Stimulated activated CD8-positive, alpha-beta memory T cell treated with anti-CD3 and anti-CD28 coated beads, Interleukin-4, amount 100 ng/mL, for 48 hours (primary cell): ENCODE measurements around the gene CNIH3.
"Not testable (repeated sequence)": the region's sequence is repeated elsewhere in the genome, so short reads cannot be mapped to it uniquely, and the experiment has no call there.

Experiments used
- DNase-seq: peaks from one replicate; pipeline ENCODE4 v3.0.0-alpha.2; 2020

Gene CNIH3

GRCh38 chr1:224615861-224616755, at the start of gene CNIH3:
CNIH3 (plus strand) TSS chr1:224616317; CDS start chr1:224617175, 858 bp downstream.
- DNase-seq, result peak; percentile 55

GRCh38 chr1:224566492-224566891, 49.6 kb upstream of the CNIH3 start:
- not testable (repeated sequence) for DNase-seq

DNA sequence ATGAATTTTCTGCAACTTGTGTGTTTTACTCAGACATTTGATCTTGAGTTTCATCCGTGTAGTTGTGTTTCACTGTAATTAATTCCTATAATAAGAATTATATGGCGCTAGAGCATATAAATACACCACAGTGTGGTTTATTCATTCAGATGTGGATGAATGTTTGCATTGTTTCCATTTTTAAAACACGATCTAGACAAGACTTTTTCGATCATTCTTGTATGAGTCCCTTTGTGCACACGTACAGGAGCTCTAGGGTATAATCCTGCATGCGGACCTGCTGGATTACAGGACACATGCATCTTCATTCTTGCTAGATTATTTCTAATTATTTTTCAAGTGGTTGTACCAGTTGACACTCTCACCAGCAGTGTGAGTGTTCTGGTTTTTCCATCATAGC, 46.8 kb upstream of the CNIH3 start:
- DNase-seq, result no peak

DNA sequence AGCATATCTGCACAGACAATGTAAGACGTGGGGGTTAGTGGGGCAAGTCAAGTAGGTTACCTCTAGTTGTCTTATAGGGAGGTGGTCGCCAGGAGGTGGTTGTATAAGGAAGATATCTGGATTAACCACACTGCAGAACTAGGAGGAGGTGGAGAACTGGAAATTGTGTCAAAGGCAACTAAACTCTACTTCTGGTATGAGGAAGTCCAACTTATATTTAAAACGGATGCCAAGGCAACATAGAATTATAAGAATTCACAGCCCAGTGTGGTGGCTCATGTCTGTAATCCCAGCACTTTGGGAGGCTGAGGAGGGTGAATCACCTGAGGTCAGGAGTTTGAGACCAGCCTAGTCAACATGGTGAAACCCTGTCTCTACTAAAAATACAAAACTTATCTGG, 44.1 kb upstream of the CNIH3 start:
- not testable (repeated sequence) for DNase-seq

DNA sequence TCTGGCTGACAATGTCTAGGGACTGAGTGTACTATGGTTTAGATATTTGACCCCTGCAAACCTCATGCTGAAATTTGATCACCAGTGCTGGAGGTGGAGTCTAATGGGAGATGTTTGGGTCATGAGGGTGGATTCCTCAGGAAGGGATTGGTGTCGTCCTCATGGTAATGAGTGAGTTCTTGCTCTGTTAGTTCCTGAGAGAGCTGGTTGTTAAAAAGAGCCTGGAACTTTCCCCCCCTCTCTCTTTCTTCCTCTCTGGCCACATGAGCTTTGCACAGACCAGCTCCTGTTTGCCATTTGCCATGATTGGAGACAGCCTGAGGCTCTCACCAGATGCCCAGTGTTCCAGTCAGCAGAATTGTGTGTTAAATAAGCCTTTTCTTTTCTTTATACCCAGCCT, 36.6 kb upstream of the CNIH3 start:
- no peak for DNase-seq

DNA sequence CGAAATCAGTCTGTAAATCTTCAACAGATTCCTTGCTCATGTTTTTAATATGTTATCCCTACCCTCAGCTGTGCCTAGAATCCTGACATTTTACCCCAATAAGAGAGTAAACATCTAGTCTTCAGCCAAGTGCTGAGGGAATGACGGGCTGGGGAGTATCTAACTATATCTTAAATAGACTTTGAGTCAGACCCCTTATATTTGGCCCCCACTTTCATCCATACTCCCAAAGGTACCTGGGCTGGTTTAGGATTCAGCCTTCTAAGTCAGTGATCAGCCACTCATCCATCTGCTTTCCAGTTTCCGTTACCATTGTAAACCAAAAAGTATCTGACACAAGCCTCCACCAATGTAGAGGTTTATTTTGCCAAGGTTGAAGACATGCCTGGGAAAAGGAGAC, 36.1 kb upstream of the CNIH3 start:
- DNase-seq, result no peak

DNA sequence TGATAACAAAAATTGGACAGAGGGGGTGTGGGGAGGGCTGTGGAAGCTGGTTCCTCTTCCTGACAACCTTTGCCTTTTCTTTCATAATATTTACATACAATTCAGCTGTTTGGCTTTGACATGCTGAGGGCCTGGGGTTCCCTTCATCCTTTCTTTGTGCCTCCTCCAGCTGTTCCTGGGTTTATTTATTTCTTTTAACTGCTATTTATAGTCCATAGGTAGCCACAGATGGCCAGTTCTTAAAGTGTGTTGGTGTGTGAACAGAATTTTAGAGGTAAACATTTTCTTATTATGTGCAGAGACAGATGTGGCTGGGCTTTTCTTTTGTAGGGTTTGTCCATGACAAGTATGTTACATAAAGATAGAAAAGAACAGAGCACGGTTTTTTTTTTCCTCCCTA, 34.1 kb upstream of the CNIH3 start:
- no peak for DNase-seq

DNA sequence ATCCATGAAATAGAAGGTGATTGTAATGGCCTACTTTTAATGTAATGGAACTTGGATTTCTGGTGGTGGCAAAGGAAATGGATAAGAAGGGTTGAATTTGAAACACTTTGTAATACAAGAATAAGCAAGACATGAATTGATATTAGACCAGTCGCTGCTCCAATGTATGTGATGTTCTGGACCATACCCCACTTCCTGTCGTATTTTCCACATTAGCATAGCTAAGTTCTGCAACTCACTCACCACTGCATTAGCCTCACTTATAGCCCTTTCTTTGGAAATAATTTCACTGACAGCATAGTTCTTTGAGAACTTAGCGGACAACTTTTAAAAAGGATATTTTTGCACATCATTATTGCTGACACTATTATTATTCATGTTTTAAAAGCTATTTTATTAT, 32.3 kb upstream of the CNIH3 start:
- no peak for DNase-seq

- no peak for DNase-seq
Observed at GRCh38 chr1:224585051-224585450, 31.1 kb upstream of the CNIH3 start.

DNA sequence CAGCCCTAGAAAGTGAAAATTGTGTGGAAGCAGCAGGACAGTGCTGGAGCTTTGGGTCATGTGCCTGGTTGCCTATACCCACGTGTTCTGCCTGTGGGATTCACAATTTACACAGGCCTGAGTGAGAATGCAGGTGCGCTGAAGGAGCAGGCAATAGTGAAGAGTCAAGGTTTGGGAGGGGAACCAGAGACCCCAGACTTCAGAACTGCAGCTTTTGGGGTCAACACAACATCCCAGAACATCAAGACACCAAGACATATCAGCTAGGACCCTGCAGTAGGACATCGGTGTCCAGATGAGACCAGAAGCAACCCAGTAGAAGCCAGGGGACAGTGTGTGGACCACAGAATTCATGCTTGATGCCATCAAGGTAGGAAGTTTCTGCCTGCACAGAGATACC, 29.1 kb upstream of the CNIH3 start:
- no peak for DNase-seq

DNA sequence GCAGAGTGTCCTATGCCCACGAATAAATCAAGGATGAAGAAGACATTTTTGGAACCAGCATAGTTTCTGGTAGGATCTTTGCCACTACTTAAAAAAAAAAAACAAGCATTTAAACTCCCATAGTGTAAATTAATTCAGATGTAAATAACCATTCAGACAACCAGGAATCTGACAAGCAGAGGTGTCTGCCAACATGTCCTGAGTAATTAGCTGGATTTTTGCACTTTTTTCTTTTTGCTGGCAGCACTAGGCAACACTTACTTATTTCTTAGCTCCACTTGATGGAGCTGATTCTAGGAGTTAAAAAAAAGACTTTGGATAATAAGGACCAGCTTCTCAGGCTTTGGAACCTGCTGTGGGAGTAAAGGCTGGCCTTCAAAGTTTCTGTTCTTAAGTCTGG, 27.6 kb upstream of the CNIH3 start:
- DNase-seq, result no peak

DNA sequence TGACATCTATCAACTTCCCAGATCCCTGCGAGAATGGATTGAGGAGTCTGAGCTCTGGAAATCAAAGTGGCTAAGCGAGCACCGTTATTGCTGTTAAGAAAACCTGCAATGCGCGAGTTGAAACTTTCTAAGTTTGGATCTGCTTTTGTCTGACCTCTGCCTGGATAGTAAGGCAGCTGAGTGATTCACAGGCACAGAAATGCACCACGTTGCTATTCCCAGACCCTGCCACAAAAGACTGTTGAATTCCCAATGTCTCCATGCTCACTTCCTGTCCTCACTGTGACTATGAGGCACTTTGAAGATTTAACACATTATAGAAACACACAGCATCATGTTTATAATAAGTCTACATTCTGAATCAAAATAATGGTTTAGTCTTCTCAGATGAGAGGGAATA, 27.1 kb upstream of the CNIH3 start:
- DNase-seq, result no peak

GRCh38 chr1:224591326-224591725, 24.8 kb upstream of the CNIH3 start:
- DNase-seq, result no peak

GRCh38 chr1:224592636-224593582, 23.2 kb upstream of the CNIH3 start:
- no peak for DNase-seq

DNA sequence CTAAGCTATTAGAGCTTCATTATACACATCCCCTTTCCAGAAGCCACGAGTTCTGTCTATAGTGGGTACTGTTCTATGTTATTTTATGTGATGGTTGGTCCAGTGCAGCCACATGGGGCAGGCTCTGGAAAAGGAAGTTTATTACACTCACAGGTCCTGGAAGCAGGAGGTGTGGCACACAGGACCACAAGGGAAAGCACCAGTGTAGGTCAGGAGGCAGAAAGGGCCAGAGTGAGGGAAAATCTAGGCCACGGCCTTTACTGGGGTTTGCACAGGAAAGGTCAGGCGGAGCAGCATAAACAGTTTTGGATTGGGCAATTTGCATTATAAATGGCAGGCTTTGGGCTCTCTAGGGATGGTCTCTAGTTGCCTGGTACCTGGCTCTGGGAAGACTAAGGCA, 21.8 kb upstream of the CNIH3 start:
- DNase-seq, result no peak

GRCh38 chr1:224594851-224595250, 21.3 kb upstream of the CNIH3 start:
- DNase-seq, result no peak

DNA sequence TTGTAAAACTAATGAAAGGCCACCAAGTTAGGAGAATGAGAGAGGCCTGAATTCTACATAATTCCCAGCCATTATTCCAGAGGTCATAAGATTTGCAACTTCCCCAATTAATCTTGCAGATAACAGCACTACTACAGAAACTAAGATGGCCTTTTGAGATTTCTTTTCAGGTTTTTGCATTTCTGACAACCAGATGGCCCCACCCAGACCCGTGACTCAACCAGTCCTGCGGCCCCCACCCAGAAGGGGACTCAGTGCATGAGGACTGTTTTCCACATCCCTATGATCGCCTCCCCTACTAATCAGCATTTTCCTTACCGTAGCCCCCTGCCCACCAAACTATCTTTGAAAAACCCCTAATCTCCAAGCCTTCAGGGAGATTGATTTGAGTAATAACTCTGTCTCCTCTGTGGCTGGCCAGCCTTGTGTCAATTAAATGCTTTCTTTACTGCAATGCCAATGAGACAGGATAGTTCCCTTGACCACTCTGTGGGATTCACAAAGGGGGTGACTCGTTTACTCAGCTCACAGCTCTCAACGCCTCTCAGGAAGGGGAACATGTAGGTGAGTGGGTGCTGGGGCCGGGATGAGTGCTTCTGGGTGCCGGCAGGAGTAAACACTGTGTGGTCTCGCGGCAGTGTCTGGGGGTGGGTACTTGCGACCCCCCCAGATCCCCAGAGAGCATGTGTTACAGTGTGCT, 10.5 kb upstream of the CNIH3 start:
- no peak for DNase-seq

GRCh38 chr1:224607188-224608148, 8.6 kb upstream of the CNIH3 start:
- no peak for DNase-seq

GRCh38 chr1:224609333-224609732, 6.8 kb upstream of the CNIH3 start:
- no peak for DNase-seq

DNA sequence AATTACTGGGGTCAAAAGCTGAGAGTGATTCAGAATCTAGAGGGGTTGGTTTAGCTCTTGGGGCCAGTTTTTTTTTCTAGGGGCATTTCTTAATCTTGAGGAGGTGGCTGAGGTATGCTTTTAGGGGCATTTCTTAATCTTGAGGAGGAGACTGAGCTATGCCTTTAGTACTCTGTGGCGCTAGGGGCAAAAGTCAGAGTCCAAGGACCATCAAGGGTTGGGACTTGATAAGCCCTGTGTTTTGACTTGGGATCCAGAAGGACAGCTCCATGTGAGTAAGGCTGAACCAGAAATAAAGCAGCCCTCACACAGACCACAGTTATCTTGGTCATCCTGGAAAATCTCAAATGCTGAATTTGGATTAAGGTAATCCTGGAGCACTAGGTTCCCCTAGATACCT, 3.9 kb upstream of the CNIH3 start:
- no peak for DNase-seq

- DNase-seq, result no peak
Observed at GRCh38 chr1:224613486-224613885, 2.6 kb upstream of the CNIH3 start.
